Measurements from ENCODE around the gene WRAP73.
"Not testable (repeated sequence)": the region's sequence is repeated elsewhere in the genome, so short reads cannot be mapped to it uniquely, and the experiment has no call there.

WRAP73 gene

DNA sequence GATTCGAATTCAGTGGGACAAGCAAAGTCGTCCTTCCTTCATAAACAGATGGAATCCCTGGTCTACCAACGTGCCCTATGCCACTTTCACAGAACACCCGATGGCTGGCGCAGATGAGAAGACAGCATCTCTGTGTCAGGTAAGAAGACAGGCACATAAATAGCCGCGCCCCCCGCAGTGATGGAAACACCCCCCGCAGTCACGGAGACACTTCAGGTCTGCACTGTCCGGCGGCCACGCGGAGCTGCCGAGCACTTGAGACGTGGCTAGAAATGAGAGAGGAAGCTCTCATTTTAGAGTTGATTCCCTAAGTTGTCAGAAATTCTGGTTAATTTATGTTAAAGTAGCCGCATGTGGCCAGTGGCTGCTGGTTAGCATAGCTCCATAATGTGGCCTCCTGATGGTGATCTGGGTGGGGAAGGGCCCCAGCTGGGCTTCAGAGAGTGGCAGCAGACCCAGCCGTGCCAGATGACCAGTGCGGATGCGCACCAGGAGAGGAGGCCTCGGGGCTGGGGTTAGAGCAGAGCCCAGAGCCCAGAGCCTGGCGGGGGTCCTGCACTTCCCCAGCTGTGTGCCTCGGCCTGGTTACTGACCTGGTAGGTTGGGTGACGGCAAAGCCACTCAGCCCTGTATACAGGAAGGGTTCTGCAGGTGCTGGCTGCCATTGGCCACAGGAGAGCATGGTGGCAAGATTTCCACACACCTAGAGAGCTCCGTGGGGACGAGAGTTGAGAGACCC, 22.2 kb downstream of the WRAP73 start:
- DNase-seq = no peak

- no peak for DNase-seq
These were observed 23.9 kb downstream of the WRAP73 start for GRCh38 chr1:3626025-3626424.

DNA sequence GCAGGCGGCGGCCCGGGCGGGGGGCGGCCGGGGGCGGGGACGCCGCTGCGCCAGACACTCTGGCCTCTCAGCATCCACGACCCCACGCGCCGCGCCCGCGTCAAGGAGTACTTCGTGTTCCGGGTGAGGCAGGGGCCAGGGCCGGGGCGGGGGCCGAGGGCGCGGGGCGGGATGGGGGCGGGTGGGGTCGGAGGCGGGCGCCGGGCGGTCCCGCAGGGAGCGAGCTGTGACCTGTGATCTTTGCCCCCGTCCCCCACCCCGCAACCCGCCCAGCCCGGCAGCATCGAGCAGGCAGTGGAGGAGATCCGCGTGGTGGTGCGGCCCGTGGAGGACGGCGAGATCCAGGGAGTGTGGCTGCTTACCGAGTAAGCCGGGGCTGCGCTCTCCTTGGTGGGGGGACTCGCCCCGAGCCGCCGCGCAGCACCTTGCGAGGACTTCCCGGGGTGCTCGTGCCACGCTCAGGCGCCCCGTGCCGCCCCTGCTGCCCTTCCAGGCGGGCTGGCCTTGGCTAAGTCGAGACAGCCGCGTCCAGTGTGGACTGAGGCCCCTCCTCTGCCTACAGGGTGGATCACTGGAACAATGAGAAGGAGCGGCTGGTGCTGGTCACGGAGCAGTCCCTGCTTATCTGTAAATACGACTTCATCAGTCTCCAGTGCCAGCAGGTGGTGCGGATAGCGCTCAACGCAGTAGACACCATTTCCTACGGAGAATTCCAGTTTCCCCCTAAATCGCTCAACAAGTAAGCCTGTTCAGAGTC, 24.6 kb downstream of the WRAP73 start:
- no peak for DNase-seq

DNA sequence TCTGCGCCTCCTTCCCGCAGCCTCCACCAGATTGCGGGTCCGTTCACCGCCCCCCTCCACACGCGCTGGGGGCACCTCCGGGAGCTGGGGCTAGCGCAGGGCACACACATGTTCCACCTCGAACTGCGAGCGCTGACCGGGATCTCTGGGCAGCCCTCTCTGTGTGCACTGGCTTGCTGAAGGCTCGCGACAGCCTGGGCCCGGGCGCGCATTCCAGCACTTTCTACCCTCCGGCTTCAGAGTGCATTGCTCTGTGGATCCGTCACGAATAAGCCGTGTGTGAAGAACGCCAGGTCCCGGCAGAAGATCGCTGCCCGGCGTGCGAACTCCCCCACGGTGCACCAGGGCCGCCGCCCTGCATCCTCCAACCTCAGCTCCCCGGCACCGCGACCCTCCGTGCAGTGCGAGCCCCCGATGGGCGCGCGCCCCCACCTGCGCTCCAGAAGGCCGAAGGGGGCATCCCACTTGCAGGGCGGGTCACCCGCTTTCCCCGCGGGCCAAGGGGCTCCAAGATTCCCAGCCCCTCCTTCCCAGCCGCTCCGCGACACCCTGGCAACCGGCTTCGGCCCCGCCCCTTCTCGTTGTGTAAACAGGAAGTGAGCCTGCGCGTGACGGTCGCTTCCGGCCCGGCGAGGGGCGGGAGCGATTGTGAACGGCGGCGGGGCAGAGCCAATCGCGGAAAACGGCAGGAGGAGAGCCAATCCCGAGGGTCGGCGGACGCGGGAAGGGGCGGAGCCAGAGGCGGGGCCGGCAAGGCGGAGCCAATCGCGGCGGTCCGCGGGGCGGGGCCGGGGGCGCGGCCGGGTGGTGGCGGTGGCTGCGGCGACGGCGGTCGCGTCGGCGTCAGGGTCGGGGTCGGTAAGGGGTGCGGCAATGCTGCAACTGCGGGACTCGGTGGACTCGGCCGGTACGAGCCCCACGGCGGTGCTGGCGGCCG, 25.4 kb downstream of the WRAP73 start, which contains the start of gene TPRG1L:
TPRG1L (plus strand) TSS at position 816 of the 937 bp plus-strand sequence; CDS start at position 874, 58 bp downstream.
- DNase-seq = peak; percentile 98

GRCh38 chr1:3623441-3624199, 26.3 kb downstream of the WRAP73 start:
- no peak for DNase-seq

DNA sequence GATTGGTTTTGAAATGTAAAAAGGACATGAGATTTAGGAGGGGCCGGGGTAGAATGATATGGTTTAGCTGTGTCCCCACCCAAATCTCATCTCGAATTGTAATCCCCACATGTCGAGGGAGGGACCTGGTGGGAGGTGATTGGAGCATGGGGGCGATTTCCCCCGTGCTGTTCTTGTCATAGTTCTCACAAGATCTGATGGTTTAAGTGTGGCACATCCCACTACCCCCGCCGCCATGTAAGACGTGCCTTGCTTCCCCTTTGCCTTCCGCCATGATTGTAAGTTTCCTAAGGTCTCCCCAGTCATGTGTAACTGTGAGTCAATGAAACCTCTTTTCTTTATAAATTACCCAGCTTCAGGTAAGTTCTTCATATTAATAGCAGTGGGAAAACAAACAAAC, 27.8 kb downstream of the WRAP73 start:
- DNase-seq = not testable (repeated sequence)

GRCh38 chr1:3621151-3621671, 28.7 kb downstream of the WRAP73 start:
- not testable (repeated sequence) for DNase-seq

DNA sequence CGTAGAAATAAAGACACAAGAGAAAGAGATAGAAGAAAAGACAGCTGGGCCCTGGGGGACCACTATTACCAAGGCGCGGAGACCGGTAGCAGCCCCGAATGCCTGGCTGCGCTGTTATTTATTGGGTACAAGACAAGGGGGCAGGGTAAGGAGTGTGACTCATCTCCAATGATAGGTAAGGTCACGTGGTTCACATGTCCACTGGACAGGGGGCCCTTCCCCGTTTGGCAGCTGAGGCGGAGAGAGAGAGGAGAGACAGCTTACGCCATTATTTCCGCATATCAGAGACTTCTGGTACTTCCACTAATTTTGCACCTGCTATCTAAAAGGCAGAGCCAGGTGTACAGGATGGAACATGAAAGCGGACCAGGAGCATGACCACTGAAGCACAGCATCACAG, 29.2 kb downstream of the WRAP73 start:
- no peak for DNase-seq

DNA sequence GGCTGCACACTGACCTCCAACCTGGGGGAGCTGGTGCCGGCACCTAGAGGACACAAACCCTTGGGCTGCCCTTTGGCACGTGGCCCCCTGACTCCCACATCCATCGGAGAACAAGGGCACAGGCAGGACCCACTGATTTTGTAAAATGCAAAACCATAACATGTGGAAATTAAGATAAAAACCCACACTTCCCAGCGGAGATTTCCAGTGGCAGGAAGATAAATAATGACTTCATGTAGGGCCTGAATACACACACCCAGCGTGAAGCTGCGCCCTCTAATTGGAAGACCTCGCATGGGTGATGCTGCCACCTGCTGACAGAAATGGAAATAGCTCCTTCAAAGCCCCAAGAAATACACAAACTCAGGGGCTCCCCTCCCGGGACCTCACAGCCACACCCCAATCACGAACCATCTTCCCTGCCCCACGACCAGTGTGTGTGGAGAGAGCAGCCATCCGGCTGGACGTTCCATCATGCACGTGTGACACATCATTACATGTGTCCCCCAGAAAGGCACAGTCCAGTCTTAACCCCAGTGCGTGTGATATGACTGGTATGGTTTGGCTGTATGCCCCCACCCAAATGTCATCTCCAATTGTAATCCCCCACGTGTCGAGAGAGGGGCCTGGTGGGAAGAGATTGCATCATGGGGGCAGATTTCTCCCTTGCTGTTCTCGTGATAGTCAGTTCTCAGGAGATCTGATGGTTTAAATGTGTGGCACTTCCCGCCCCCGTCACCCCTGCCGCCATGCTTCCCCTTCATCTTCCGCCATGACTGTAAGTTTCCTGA, 30.8 kb downstream of the WRAP73 start:
- DNase-seq = peak; percentile 76

DNA sequence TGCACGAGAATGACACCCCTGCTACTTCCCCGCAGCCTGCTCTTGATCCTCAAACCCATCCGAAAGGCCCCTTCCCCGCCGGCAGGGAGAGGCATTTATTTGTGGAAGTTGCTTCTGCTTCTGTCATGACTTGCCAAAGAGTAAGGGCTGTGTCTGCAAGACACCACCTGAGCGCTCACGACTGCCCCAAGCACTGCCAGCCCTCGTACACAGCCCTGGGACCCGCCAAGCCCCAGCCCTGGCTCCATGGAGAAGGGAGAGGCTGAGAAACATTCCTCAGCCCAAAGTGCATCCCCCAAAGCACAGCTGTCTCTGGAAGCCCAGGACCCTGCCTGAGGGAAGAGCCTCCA, 31.4 kb downstream of the WRAP73 start:
- no peak for DNase-seq

GRCh38 chr1:3617806-3618345, 32.0 kb downstream of the WRAP73 start:
- DNase-seq = no peak

DNA sequence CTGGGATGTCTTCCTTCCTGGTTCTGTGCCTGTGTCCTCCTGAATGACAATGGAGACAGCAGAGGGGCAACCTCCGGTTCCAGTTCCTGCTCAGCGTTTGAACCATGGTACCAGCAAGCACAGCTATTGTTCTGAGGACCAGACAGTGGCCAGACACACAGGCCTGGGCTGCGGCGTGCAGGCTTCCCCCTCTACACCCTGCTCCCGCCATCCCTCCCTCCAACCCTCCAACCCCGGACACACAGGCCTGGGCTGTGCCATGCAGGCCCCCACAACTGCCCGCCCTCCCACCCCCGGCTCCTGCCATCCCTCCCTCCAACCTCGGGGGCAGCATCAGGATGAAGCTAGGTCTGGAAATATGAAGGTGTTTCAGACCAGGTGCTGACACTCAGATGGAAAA, 33.0 kb downstream of the WRAP73 start:
- DNase-seq = no peak

DNA sequence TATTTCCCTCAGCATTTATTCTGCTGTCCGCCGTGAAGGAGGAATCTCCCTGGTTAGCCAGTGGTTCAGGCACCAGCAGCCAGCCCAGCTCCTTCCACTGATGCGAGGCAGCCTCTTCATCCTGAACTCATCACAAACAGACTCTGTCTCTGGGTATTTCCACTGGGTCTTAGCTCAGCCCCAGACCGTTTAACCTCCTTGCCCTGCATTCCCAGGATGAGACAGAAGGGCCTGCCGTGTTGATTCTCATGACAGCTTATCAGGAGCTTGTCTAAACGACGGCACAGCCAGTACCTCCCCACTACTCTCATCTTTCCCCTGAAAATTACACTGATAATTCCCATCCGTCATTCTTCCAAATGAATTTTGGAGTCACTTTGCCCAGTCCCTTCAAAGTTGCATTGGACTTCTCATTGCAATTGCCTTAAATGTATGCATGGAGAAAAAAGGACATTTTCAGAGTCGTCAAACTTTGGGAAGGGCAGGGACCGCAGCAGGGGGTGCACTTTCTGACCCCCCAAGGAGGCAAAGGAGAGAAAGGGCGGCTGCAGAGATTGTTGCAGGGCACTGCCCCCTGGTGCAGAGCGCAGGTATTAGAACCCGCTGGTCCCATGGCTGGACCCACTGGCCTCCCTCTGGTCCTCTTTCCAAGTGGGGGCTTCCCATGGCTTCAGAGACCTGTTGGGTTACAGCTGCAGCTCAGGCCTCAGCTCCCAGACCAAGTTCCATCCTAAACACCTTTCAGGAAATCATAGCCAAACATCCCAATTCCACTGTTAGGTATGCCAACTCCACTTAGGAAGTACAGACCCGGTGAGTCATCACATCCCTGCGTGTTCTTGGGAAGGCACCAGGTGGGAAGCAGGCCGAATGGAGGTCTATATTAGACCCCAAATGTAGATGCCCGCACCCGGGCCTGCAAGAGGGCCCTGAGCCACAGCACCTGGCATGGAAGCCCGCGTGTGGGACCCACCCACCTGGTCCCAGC, 34.9 kb downstream of the WRAP73 start:
- no peak for DNase-seq

DNA sequence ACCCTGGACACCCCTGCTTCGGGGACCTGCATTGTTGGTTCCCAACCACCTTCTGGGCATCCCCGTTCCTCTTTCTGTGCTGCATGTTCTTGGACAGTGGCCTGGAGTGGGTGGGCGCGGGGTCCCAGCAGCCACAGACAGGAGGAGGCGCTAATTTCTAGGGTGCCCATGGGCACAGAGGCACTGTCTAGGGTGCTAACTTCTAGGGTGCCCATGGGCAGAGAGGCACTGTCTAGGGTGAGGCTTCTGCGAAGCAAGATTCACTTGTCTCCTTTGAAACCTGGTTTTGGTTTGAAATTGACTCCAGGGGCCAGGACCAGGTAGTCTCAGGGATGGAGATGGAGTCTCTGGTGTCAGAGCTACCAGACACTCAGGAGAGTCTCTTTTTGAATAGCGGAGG, 37.8 kb downstream of the WRAP73 start:
- DNase-seq = no peak

GRCh38 chr1:3611170-3612019, 38.5 kb downstream of the WRAP73 start, which contains the start of gene MEGF6:
Gene MEGF6, minus strand, starts transcription at chr1:3611508. Its CDS starts 240 bp downstream, at chr1:3611268.
- DNase-seq = peak; percentile 34

- no peak for DNase-seq
These were observed 39.3 kb downstream of the WRAP73 start for GRCh38 chr1:3610527-3611169.

DNA sequence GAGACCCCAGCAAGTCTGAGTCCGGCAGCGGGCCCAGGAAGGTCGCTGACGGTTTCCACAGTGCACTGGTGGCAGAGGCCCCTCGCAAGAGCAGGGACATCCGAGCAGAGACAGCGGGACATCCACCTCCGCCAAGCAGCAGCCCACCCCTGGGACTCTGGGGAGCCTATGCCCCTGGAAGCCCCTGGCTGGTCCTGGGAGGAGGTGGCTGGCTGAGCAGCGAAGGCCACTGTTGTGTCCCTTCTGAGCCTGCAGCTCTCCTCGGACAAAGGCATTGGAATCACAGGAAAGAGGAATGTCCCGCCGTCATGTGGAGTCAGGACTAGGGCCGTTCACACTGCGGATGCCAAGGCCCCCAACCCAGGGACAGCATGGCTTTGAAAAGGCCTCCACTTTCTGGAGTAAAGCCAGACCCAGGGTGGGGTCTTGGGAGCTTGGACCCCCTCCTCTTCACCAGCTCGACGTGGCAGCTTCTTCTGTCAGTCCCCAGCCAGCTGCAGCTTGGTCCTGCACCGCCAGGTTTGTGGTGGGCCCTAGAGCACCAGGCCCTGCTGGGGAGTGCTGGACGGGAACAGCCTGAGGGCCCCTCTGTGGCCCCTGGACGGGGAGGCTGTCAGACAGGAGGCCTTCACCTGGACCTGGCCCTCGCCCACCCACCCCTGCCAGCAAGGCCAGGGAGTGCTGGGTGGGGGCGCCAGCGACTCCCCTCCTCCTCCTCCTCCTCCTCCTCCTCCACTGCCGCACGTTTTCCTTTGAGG, 40.0 kb downstream of the WRAP73 start:
- DNase-seq = no peak

Data from activated CD4-positive, alpha-beta T cell treated with anti-CD3 and anti-CD28 coated beads, Interleukin-2, amount 50 U/mL, for 16 hours (primary cell).